SW 1271 (cell line): ENCODE data around the gene PCDHB7.
"Not testable (repeated sequence)": the region's sequence is repeated elsewhere in the genome, so short reads cannot be mapped to it uniquely, and the experiment has no call there.

Source experiments
- DNase-seq, 2 experiments: peaks; one replicate each; lab custom pipeline; 2025; lab: John Stamatoyannopoulos, UW

Gene PCDHB7

GRCh38 chr5:141180313-141180712 is 7.9 kb downstream of the PCDHB7 start:
- DNase-seq, result no peak

- peak in 1 of 2 experiments; percentile 17 for DNase-seq
Measured at GRCh38 chr5:141182248-141182647, 9.8 kb downstream of the PCDHB7 start, which contains the start of gene PCDHB16. TSS of gene PCDHB16 (plus strand) at chr5:141182387. CDS start at chr5:141182560, 173 bp downstream.

DNA sequence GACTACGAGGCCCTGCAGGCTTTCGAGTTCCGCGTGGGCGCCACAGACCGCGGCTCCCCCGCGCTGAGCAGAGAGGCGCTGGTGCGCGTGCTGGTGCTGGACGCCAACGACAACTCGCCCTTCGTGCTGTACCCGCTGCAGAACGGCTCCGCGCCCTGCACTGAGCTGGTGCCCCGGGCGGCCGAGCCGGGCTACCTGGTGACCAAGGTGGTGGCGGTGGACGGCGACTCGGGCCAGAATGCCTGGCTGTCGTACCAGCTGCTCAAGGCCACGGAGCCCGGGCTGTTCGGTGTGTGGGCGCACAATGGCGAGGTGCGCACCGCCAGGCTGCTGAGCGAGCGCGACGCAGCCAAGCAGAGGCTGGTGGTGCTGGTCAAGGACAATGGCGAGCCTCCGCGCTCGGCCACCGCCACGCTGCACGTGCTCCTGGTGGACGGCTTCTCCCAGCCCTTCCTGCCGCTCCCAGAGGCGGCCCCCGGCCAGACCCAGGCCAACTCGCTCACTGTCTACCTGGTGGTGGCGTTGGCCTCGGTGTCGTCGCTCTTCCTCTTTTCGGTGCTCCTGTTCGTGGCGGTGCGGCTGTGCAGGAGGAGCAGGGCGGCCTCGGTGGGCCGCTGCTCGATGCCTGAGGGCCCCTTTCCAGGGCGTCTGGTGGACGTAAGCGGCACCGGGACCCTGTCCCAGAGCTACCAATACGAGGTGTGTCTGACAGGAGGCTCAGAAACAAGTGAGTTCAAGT is 11.8 kb downstream of the PCDHB7 start:
- DNase-seq, result not testable (repeated sequence)

- DNase-seq, result peak; percentile 16 to 75
Measured at GRCh38 chr5:141186897-141187512, 14.6 kb downstream of the PCDHB7 start, which contains the start of gene PCDHB9. TSS of gene PCDHB9 (plus strand) at chr5:141187161. CDS start at chr5:141187319, 158 bp downstream.

DNA sequence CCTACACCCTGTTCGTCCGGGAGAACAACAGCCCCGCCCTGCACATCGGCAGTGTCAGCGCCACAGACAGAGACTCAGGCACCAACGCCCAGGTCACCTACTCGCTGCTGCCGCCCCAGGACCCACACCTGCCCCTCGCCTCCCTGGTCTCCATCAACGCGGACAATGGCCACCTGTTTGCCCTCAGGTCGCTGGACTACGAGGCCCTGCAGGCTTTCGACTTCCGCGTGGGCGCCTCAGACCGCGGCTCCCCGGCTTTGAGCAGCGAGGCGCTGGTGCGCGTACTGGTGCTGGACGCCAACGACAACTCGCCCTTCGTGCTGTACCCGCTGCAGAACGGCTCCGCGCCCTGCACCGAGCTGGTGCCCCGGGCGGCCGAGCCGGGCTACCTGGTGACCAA is 16.2 kb downstream of the PCDHB7 start:
- DNase-seq, result not testable (repeated sequence)

DNA sequence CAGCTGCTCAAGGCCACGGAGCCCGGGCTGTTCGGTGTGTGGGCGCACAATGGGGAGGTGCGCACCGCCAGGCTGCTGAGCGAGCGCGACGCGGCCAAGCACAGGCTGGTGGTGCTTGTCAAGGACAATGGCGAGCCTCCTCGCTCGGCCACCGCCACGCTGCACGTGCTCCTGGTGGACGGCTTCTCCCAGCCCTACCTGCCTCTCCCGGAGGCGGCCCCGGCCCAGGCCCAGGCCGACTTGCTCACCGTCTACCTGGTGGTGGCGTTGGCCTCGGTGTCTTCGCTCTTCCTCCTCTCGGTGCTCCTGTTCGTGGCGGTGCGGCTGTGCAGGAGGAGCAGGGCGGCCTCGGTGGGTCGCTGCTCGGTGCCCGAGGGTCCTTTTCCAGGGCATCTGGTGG is 16.7 kb downstream of the PCDHB7 start:
- not testable (repeated sequence) for DNase-seq

DNA sequence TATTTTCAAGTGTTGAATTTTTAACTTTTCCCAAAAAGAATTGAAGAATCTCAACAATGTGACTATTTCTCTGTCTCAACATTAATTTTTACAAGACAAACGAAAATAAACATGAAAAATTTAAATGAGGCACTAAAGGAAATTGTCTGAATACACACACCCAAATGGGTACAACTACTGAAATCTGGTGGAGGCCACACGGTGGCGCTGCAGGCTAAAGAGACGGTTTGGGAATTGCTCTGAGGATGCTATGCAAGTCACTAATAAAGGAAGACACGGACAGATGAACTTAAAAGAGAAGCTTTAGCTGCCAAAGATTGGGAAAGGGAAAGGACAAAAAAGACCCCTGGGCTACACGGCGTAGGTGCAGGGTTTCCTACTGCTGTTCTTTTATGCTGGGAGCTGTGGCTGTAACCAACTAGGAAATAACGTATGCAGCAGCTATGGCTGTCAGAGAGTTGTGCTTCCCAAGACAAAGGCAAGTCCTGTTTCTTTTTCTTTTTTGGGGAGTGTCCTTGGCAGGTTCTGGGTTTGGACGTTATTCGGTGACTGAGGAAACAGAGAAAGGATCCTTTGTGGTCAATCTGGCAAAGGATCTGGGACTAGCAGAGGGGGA is 19.8 kb downstream of the PCDHB7 start, which contains the start of gene PCDHB10:
PCDHB10 (plus strand) TSS at position 244 of the 616 bp plus-strand sequence; CDS start at position 444, 200 bp downstream.
- DNase-seq, result peak in 1 of 2 experiments; percentile 66

DNA sequence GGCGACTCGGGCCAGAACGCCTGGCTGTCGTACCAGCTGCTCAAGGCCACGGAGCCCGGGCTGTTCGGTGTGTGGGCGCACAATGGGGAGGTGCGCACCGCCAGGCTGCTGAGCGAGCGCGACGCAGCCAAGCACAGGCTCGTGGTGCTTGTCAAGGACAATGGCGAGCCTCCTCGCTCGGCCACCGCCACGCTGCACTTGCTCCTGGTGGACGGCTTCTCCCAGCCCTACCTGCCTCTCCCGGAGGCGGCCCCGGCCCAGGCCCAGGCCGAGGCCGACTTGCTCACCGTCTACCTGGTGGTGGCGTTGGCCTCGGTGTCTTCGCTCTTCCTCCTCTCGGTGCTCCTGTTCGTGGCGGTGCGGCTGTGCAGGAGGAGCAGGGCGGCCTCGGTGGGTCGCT is 21.9 kb downstream of the PCDHB7 start:
- DNase-seq, result not testable (repeated sequence)

DNA sequence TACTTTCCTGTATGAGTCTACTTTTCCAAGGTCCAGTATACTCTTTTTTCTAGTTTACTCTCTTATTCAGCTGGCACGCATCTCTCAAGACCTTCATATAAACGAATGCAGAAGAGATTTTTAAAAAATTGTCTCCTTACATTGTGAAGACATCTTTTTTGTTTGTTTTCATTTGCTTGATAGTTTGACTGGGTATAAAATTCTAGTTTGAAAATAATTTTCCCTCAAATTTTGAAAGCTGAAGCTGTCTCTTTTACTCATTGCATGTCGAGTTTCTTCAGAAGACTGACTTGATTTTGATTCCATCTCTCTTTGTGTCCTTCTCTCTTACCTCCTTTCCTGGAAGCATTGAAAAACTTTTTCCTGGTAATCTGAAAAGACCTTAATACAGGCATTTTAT is 23.9 kb downstream of the PCDHB7 start:
- DNase-seq, result no peak

GRCh38 chr5:141199359-141200235 is 27.2 kb downstream of the PCDHB7 start, which contains the start of gene PCDHB11:
TSS of gene PCDHB11 (plus strand) at chr5:141199627. CDS start at chr5:141199775, 148 bp downstream.
- peak in 1 of 2 experiments; percentile 36 for DNase-seq

- not testable (repeated sequence) for DNase-seq
Measured at GRCh38 chr5:141201126-141201525, 28.7 kb downstream of the PCDHB7 start.

- DNase-seq, result not testable (repeated sequence)
Measured at GRCh38 chr5:141201646-141202045, 29.2 kb downstream of the PCDHB7 start.

GRCh38 chr5:141208478-141208877 is 36.0 kb downstream of the PCDHB7 start, which contains the start of gene PCDHB12:
TSS of gene PCDHB12 (plus strand) at chr5:141208719. CDS start at chr5:141208908, 189 bp downstream.
- no peak for DNase-seq

- not testable (repeated sequence) for DNase-seq
Measured at GRCh38 chr5:141210281-141210680, 37.8 kb downstream of the PCDHB7 start.

DNA sequence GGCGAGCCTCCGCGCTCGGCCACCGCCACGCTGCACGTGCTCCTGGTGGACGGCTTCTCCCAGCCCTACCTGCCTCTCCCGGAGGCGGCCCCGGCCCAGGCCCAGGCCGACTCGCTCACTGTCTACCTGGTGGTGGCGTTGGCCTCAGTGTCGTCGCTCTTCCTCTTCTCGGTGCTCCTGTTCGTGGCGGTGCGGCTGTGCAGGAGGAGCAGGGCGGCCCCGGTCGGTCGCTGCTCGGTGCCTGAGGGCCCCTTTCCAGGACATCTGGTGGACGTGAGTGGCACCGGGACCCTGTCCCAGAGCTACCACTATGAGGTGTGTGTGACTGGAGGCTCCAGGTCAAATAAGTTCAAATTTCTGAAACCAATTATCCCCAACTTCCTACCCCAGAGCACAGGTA is 38.4 kb downstream of the PCDHB7 start:
- DNase-seq, result not testable (repeated sequence)

- not testable (repeated sequence) for DNase-seq
Measured at GRCh38 chr5:141213656-141214339, 41.4 kb downstream of the PCDHB7 start, which contains the start of gene PCDHB13. TSS of gene PCDHB13 (plus strand) at chr5:141213919. CDS start at chr5:141214124, 205 bp downstream.

- DNase-seq, result not testable (repeated sequence)
Measured at GRCh38 chr5:141214583-141214982, 42.1 kb downstream of the PCDHB7 start.

- not testable (repeated sequence) for DNase-seq
Measured at GRCh38 chr5:141215504-141215903, 43.1 kb downstream of the PCDHB7 start.

GRCh38 chr5:141216035-141216434 is 43.6 kb downstream of the PCDHB7 start:
- DNase-seq, result not testable (repeated sequence)

DNA sequence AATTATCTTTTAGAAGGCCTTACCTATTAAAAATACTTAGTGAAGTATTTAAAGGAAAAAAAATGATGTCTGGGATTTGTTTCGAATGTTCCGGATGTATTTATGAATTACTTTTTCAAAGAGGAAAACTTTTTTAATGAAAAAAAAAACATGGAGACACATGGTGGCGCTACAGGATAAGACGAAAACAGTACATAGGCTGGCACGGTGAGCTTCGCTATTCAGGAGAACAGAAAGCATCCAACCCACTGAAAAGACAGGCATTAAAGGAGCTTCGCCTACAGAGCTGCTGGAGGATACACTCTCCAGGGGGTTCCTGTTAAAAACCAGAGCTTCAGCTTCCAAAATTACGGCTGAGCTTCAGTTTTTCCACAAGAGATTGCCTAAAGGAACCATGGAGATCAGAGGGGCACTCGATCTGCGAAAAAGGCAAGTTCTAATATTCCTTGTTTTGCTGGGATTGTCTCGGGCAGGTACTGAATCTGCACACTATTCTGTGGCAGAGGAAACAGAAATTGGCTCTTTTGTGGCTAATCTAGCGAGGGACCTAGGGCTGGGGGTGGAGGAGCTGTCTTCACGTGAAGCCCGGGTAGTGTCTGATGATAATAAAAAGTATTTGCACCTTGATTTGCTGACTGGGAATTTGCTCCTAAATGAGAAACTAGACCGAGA is 50.8 kb downstream of the PCDHB7 start, which contains the start of gene PCDHB14:
PCDHB14 (plus strand) TSS at position 232 of the 672 bp plus-strand sequence; CDS start at position 395, 163 bp downstream.
- DNase-seq, result peak; percentile 16 to 54
